Activated CD8-positive, alpha-beta T cell treated with anti-CD3 and anti-CD28 coated beads for 36 hours (primary cell): ENCODE data around the gene DNLZ. TPM values are rescaled to one million over a fixed set of nuclear protein-coding genes. Genes with fewer than 3 reads are reported as not detected.

Experiments
- ATAC-seq: fragments of 200-7000 bp; cut with Tn5 transposase; one replicate; pipeline ENCODE4 v1.10.0; 2021; ENCODE audit warnings: mild to moderate bottlenecking, moderate library complexity
- CTCF ChIA-PET: fragments of 350-600 bp; sonication (Branson Sonifier 250); formaldehyde crosslinking; loops from one replicate; lab custom pipeline; 2021; ENCODE audit warnings: antibody characterized with exemption; lab: Charles Lee
- POLR2A ChIA-PET: fragments of 350-600 bp; sonication (Branson Sonifier 250); formaldehyde crosslinking; loops from one replicate; lab custom pipeline; 2021; ENCODE audit warnings: antibody characterized with exemption; lab: Charles Lee
- DNase-seq: peaks from one replicate; pipeline ENCODE4 v3.0.0-alpha.2; 2020
- H3K27ac Mint-ChIP-seq: one replicate; pipeline ENCODE4 v1.8.0; 2021; ENCODE audit warnings: mild to moderate bottlenecking, mixed read lengths
- H3K27me3 Mint-ChIP-seq: one replicate; pipeline ENCODE4 v1.8.0; 2021; ENCODE audit warnings: mixed read lengths
- H3K36me3 Mint-ChIP-seq: one replicate; pipeline ENCODE4 v1.8.0; 2021; ENCODE audit warnings: low read depth, mixed read lengths
- H3K4me1 Mint-ChIP-seq: one replicate; pipeline ENCODE4 v1.8.0; 2021; ENCODE audit warnings: low read depth, mixed read lengths
- H3K4me3 Mint-ChIP-seq: one replicate; pipeline ENCODE4 v1.8.0; 2021; ENCODE audit warnings: mild to moderate bottlenecking, moderate library complexity, mixed read lengths
- H3K9me3 Mint-ChIP-seq: one replicate; pipeline ENCODE4 v1.8.0; 2021; ENCODE audit warnings: mixed read lengths
- CTCF ChIP-seq: fragments of 200-600 bp; IDR thresholded peaks from one replicate; pipeline ENCODE4 v1.8.0; 2022; ENCODE audit warnings: antibody characterized with exemption, mild to moderate bottlenecking
- intact Hi-C: fragments of 100-400 bp; cut with micrococcal nuclease; formaldehyde crosslinking; loops from one replicate; pipeline ENCODE4 v1.10.0; 2022
- total RNA-seq, 2 experiments: library from RNA; stranded (reverse); gene quantifications; one replicate each; pipeline ENCODE4 v1.2.3, GENCODE V29; 2021

Gene DNLZ
- total RNA-seq, 2 experiments from 2014 or later: 16.1 to 17.4 TPM

DNA sequence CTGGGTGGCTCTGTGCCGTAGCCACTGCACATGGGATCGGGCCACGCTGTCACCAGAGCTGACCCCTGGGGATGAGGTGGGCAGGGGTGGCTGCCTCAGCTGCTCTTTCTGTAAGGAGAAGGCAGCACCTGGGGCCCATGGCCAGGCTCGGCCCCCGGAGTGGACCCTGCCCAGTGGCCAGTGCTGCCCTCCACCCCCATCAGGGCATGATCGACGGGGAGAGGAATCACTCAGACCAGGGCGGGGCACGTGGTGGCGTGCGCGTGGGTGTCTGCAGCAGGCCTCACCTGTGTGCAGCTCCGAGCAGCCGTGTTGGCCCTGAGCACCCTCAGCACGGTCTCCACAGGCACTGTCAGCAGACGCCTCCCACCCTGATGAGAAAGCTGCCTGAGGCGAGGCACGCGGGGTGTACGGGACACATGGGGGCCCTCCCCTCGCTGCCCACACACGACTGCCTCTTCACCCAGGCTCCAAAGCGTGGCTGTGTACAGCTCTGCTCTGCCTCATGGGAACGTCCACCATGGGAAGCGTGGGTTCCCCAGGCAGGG lies 18.5 kb upstream of the DNLZ start:
- ATAC-seq: no peak
- Mint-ChIP-seq H3K4me1 (peaks cover 16% of the 10 kb centered on the region), H3K27ac (no peak overlapping the region), H3K36me3 (peaks cover 28% of the 10 kb centered on the region), H3K9me3 (no peaks in the 10 kb centered on the region), H3K4me3 (no peak overlapping the region), H3K27me3 (no peaks in the 10 kb centered on the region)
- POLR2A ChIA-PET: interaction anchor here (0.9 to 1.0 kb wide), 3 partner anchors 10 to 18 kb away, joined by 3 to 4 read pairs (median 4); partner anchors contain the start of gene DNLZ
- no peak for TF ChIP-seq CTCF
- intact Hi-C loops: no loop called here
- CTCF ChIA-PET: interaction anchor here (1.3 kb wide), 1 partner anchor 19 kb away, joined by 3 read pairs; no protein-coding TSS in a partner anchor
- DNase-seq: no peak

DNA sequence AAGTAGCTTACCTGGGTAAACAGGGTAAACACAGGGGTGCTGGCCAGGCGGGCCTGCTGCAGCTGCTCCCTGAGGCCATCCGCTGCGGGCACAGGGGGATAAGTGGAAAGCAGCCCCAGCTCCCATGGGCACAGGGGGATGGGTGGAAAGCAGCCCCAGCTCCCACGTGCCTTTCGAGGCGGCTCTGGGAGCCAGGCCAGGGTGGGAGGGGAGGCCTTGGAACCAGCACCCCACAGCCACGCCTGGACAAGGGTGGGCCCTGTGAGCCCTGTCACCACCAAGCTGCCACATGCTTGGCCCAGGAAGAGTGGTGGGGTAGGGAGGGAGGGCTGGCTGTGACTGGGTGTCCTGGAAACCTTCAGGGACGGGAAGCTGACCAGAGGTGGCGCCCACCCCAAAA lies 17.8 kb upstream of the DNLZ start:
- Mint-ChIP-seq H3K9me3 (no peaks in the 10 kb centered on the region), H3K4me1 (peaks cover 16% of the 10 kb centered on the region), H3K27me3 (no peaks in the 10 kb centered on the region), H3K27ac (no peak overlapping the region), H3K36me3 (peaks cover 24% of the 10 kb centered on the region), H3K4me3 (no peak overlapping the region)
- TF ChIP-seq CTCF: no peak
- ATAC-seq (no peak), DNase-seq (no peak)
- intact Hi-C loops: no loop called here
- ChIA-PET CTCF (no interaction called here), POLR2A (interaction anchor here (0.9 to 1.0 kb wide), 2 partner anchors 17 to 18 kb away, joined by 3 to 4 read pairs; partner anchors contain the start of gene DNLZ)

DNA sequence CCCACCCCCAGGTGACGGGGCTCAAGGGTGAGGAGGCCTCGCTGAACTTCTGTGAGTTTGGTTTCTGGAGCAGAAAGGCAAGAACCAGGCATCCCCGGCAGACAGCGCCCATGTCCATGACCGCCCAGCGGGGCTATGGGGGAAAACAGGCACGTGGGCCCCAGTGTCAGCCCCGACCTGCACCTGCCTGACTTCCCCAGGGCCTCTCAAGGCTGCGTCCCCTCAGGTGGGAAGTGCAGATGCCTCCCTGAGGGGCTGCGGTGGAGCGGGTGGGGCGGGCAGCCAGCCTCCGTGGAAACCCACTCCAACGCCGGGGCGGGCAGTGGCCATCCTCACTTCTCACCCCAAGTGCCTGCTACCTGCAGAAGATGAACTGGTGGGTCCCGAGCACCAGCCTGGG lies 16.8 kb upstream of the DNLZ start:
- Mint-ChIP-seq H3K9me3 (no peaks in the 10 kb centered on the region), H3K36me3 (peaks cover 21% of the 10 kb centered on the region), H3K27me3 (no peaks in the 10 kb centered on the region), H3K4me3 (no peak overlapping the region), H3K4me1 (peaks cover 9% of the 10 kb centered on the region), H3K27ac (no peak overlapping the region)
- intact Hi-C loops: no loop called here
- ChIA-PET CTCF (no interaction called here), POLR2A (no interaction called here)
- ATAC-seq: no peak
- no peak for TF ChIP-seq CTCF
- no peak for DNase-seq

DNA sequence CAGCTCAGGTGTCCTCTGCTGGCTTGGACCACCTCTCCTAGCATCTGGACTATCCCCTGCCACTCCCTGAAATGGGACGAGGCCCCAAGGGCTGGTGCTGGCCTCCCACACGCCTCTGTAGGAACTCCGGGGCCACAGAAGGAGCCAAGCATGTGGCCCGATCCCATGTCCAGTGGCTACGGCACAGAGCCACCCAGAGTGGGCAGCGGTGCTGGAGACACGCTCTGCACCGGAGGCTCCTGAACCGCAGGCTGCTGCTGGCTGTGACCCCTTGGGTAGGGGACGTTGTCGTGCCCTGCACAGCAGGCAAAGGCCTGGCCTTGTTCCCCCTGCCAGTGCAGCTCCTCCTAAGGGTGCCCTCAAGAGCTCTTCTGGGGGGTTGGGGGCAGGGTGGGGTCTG lies 16.3 kb upstream of the DNLZ start:
- Mint-ChIP-seq H3K27ac (no peak overlapping the region), H3K4me1 (peaks cover 4% of the 10 kb centered on the region), H3K4me3 (no peak overlapping the region), H3K9me3 (no peaks in the 10 kb centered on the region), H3K27me3 (no peaks in the 10 kb centered on the region), H3K36me3 (peaks cover 16% of the 10 kb centered on the region)
- no peak for ATAC-seq
- intact Hi-C loops: no loop called here
- CTCF ChIA-PET: no interaction called here
- no peak for TF ChIP-seq CTCF
- DNase-seq: no peak
- POLR2A ChIA-PET: no interaction called here

DNA sequence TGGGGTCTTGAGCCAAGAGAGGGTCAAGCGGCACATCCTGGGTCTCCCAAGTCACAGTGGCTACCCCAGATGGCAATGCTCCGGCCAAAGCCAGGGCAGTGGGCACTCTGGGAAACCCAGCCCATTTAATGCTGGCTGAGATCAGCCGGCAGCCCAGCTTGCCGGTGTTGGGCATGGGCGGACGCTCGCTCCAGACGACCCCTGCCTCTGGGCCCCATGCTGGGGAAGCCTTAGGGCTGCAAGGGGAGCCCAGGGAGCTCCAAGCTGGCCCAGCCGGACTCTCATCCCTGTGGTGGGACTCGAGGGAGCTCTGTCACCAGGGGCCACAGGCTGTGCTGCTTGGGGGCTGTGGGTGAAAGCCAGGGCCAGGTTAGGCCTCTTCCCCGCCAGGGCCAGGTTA lies 15.9 kb upstream of the DNLZ start:
- ATAC-seq (no peak), DNase-seq (no peak)
- ChIA-PET POLR2A (interaction anchor here (2.1 kb wide), 1 partner anchor 13 kb away, joined by 9 read pairs; no protein-coding TSS in a partner anchor), CTCF (no interaction called here)
- no peak overlapping the region for H3K4me3 Mint-ChIP-seq
- no peak overlapping the region for H3K27ac Mint-ChIP-seq
- no peak for TF ChIP-seq CTCF
- H3K4me1 Mint-ChIP-seq: no peaks in the 10 kb centered on the region
- H3K36me3 Mint-ChIP-seq: peaks cover 11% of the 10 kb centered on the region
- H3K27me3 Mint-ChIP-seq: no peaks in the 10 kb centered on the region
- intact Hi-C loops: no loop called here
- no peaks in the 10 kb centered on the region for H3K9me3 Mint-ChIP-seq
